LNCAP (cell line): ENCODE data around the gene BABAM2.

Experiments
- TF ChIP-seq, protein P1 (sequence below): fragments of 450-650 bp; IDR thresholded peaks from 2 replicates; pipeline ENCODE4 v1.5.1; 2017; ENCODE audit warnings: mild to moderate bottlenecking

Gene BABAM2

DNA sequence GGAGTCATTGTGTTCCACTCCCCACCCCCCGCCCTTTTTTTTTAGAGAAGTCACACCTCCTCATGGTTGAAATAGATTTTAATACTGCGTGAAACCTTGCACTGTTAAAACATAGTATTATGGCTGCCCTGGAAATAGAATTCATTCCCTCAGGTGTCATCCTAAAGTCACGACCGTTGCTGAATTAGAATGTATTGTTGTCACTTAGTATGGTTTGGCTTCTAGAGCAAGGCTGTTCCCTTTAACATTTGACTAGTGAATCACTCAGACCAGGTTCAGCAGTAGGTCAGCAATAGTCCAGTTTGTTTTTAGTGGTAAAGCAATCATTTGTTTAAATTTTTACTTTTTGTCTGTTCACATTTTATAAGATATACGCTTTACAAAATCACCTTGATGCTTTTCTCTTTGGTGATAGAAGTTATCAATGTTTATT, 1.2 kb downstream of the BABAM2 start:
- TF ChIP-seq, protein P1, sequence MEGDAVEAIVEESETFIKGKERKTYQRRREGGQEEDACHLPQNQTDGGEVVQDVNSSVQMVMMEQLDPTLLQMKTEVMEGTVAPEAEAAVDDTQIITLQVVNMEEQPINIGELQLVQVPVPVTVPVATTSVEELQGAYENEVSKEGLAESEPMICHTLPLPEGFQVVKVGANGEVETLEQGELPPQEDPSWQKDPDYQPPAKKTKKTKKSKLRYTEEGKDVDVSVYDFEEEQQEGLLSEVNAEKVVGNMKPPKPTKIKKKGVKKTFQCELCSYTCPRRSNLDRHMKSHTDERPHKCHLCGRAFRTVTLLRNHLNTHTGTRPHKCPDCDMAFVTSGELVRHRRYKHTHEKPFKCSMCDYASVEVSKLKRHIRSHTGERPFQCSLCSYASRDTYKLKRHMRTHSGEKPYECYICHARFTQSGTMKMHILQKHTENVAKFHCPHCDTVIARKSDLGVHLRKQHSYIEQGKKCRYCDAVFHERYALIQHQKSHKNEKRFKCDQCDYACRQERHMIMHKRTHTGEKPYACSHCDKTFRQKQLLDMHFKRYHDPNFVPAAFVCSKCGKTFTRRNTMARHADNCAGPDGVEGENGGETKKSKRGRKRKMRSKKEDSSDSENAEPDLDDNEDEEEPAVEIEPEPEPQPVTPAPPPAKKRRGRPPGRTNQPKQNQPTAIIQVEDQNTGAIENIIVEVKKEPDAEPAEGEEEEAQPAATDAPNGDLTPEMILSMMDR = no peak

DNA sequence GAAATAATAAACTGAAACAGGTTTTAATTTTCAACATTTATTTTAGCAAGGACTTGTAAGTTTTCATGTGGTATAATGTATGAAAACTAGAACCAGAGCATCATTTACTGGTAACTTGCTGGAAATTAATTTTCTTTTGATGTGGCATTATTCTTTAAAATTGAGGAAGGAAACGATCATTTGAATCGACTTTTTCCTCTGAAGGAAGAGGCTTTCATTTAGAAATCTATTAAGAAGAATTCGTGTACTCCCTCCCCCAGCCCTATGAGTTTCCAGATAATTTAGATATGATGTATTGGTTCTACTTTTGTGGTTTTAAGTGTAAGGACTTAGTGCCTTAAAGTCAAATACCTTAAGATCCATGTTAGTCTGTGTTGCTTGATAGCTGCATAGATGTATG, 2.5 kb downstream of the BABAM2 start:
- TF ChIP-seq, protein P1 = no peak

DNA sequence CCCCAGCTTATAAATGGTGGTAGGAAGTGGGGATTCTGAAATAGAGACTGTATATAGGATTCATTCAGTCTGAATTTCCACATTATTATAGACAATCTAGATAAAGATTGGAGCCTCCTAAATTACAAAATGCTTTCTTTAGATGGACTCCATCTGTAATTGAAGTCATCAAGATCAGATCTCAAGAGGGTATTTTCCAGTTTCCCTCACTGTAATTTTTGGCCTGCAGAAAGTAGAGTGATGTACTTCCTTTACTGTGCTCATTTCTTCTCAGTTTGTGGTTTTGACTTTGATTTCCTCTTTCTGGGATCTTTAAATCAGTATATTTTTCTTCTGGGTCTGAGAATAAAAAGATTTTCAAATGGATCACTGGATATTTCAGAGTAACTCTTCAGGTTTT, 7.2 kb downstream of the BABAM2 start:
- TF ChIP-seq, protein P1 = no peak

DNA sequence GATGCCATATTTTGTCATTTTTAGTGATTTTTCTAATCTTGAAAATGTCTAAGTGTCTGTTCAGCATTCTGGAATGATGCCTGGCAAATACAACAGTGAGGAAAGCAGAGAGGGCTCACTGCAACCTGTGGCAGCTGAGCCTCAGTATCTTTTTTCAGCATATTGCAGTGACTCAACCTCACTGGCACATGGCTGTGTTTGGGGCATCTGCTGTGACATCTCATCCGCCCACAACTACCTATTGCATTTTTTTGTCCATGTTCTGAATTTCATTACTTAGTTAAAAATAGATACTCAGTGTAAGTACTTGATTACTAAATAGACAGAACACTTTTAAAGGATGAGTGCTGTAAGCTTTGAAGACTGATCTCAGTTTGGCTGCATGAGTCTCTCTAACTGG, 10.7 kb downstream of the BABAM2 start:
- TF ChIP-seq, protein P1 = no peak

DNA sequence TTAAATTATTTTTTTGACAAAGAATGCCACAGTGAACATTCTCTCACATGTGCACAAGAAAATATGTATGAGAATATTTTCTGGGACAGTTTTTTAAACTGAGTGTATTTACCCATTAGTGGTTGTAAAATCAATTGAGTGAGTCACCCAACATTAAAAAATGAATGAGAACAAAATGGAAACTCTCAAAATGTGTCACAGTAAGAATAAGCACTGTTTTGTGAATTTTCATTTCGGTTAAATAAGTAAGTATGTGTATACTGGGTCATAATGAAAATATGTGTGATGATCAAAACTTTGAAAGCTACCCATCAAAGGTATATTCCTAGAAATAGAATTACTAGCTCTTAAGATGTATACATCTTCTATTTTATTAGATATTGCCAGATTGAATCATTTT, 11.6 kb downstream of the BABAM2 start:
- TF ChIP-seq, protein P1 = no peak

DNA sequence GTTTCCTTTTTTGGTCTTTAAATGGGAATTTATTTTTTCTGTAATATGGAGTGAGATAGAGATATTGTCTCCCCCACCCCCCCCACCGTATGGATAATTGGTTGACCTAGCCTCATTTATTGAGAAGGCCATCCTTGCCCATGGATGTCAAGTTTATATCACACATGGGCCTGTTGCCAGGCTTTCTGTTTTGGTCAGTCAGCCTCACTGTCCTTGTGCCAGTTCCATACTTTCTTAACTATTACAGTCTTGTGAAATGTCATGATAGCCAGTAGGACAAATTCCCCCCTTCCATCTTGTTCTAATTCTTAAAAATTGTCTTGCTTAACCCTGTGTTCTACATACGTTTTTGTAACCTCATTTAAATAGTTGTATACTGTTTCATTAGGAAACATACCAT, 12.5 kb downstream of the BABAM2 start:
- TF ChIP-seq, protein P1 = no peak

DNA sequence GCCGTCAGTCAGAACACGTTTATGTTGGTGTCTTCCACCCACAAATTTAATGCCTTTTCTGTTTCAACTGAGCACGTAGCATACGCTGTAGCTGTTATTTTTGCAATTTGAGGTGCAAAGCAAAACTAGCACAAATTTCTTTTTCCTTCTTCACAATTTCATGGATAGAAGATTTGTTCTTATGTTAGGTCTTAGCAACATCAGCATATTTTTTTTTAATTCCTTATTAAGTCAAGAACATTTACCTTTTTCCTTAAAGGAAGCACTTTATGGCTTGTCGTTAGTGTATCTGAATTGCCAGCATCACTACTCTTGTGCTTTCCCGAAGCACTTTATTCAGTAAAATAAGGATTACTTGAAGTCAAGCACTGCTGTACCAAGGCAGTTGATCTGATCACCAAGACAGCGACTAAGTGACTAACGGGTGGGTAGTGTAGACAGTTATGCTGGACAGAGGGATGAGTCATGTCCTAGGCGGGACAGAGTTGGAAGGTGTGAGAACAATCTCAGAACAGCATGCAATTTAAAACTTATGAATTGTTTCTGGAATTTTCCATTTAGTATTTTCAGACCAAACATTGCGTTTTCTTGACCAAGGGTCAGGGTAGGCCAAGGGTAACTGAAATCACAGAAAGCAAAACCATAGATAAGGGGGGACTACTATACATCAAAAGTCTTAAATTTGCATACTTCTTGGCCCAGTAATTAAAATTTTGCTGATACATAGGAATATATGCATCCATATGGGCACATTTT, 13.3 kb downstream of the BABAM2 start:
- TF ChIP-seq, protein P1 = no peak

DNA sequence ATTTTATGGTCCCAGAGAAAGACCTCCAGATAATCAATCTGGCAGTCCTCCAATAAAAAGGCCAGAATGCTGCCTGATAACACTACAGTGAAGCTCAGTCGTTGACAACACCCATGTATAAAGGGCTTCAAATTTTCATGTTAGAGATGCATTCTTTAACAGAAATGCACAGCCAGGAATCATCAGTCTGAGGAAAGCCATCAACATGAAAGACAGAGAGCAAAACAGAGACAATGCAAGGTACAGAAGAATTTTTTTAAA, 13.8 kb downstream of the BABAM2 start:
- TF ChIP-seq, protein P1 = no peak
